ENCODE data around the gene TRAK1. TPM values are rescaled to one million over a fixed set of nuclear protein-coding genes. Genes with fewer than 3 reads are reported as not detected.

Gene TRAK1
- polyA plus RNA-seq, 1 donor (not counting 4 experiments of a cell fraction or from before 2014, with no cell fraction given) = 58.2 TPM

DNA sequence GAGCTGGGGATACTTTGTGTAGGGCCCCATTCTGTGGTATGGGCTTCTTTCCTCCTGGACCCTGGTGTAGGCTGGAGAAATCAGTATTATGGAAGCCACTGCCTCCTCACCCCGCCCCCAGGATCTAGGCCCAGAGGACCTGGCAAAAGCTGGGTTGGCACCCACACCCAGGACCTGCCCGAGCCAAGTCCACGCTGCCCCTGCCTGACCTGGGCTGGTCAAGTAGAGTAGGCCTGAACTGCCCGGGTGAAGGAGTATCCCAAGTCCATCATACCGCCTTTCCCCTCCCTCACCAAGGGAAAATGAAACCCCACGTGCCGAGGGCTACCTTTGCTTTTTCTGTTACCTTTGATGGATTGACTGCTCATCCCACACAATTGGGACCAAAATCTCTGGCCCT lies 37.7 kb upstream of the TRAK1 start:
- FAIRE-seq (no peak), DNase-seq (ENCODE audit: low read depth, low spot score) (no peak)
- Histone ChIP-seq H3K9ac (ENCODE audit: control insufficient read depth, extremely low read depth, insufficient read depth, low read length) (no peak overlapping the region), H3K9me3 (ENCODE audit: control insufficient read depth, low read depth, low read length) (no peaks in the 10 kb centered on the region), H3K36me3 (ENCODE audit: control insufficient read depth in 2 of 2, extremely low read depth in 1 of 2, insufficient read depth in 2 of 2, low read length in 2 of 2) (no peaks in the 10 kb centered on the region), H3K4me2 (ENCODE audit: control insufficient read depth, extremely low read depth, insufficient read depth, low read depth, low read length) (no peak overlapping the region), H3K9me1 (ENCODE audit: control insufficient read depth, extremely low read depth, insufficient read depth, low read length) (no peaks in the 10 kb centered on the region), H3K27ac (ENCODE audit: control insufficient read depth, insufficient read depth, low read length) (no peak overlapping the region), H4K20me1 (ENCODE audit: control insufficient read depth, extremely low read depth, insufficient read depth, low read length) (no peaks in the 10 kb centered on the region), H3K27me3 (ENCODE audit: control insufficient read depth, extremely low read depth, insufficient read depth, low read length) (no peaks in the 10 kb centered on the region), H3K4me3 (ENCODE audit: control insufficient read depth in 2 of 3, extremely low read depth in 1 of 3, insufficient read depth in 2 of 3, low read depth in 1 of 3, low read length in 3 of 3) (no peak overlapping the region), H3K79me2 (ENCODE audit: control insufficient read depth, insufficient read depth, low read length) (peaks cover 66% of the 10 kb centered on the region), H3K4me1 (ENCODE audit: control insufficient read depth, extremely low read depth, insufficient read depth, low read length) (peaks cover 35% of the 10 kb centered on the region), H2AFZ (ENCODE audit: control insufficient read depth, low read length) (no peak overlapping the region)
- dilution Hi-C loops (cut with MboI; ENCODE audit: extremely low pct_ligation_motif_present, low sequenced_read_pairs) = no loop called here
- TF ChIP-seq EZH2 (IDR thresholded peaks at IDR 0.05; ENCODE audit: low read length) = no peak
- TF ChIP-seq, protein P1, sequence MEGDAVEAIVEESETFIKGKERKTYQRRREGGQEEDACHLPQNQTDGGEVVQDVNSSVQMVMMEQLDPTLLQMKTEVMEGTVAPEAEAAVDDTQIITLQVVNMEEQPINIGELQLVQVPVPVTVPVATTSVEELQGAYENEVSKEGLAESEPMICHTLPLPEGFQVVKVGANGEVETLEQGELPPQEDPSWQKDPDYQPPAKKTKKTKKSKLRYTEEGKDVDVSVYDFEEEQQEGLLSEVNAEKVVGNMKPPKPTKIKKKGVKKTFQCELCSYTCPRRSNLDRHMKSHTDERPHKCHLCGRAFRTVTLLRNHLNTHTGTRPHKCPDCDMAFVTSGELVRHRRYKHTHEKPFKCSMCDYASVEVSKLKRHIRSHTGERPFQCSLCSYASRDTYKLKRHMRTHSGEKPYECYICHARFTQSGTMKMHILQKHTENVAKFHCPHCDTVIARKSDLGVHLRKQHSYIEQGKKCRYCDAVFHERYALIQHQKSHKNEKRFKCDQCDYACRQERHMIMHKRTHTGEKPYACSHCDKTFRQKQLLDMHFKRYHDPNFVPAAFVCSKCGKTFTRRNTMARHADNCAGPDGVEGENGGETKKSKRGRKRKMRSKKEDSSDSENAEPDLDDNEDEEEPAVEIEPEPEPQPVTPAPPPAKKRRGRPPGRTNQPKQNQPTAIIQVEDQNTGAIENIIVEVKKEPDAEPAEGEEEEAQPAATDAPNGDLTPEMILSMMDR (optimal IDR thresholded peaks at IDR 0.05 in 1 of 3, IDR thresholded peaks at IDR 0.05 in 1 of 3, conservative IDR thresholded peaks at IDR 0.05 in 1 of 3; ENCODE audit: extremely low read depth in 1 of 3, insufficient read depth in 2 of 3, low read length in 3 of 3) = no peak

DNA sequence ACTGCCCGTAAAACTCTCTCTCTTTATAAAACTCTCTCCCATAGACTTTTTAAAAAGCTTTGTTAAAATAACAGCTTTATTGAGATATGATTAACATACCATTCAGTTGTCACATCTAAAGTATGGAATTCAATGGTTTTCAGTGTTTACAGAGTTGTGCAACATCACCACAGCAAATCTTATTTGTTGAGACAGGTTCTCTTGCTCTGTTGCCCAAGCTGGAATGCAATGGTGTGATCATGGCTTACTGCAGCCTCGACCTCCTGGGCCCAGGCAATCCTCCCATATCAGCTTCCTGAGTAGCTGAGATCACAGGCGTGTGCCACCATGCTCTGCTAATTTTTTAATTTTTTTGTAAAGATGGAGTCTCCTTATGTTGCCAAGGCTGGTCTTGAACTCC lies 35.9 kb upstream of the TRAK1 start:
- Histone ChIP-seq H3K9me3 (ENCODE audit: control insufficient read depth, low read depth, low read length) (no peaks in the 10 kb centered on the region), H4K20me1 (ENCODE audit: control insufficient read depth, extremely low read depth, insufficient read depth, low read length) (no peaks in the 10 kb centered on the region), H3K27ac (ENCODE audit: control insufficient read depth, insufficient read depth, low read length) (peak overlapping the region; percentile 75), H3K9ac (ENCODE audit: control insufficient read depth, extremely low read depth, insufficient read depth, low read length) (peak overlapping the region; percentile 48), H3K27me3 (ENCODE audit: control insufficient read depth, extremely low read depth, insufficient read depth, low read length) (no peaks in the 10 kb centered on the region), H3K4me1 (ENCODE audit: control insufficient read depth, extremely low read depth, insufficient read depth, low read length) (peaks cover 38% of the 10 kb centered on the region), H3K4me2 (ENCODE audit: control insufficient read depth, extremely low read depth, insufficient read depth, low read depth, low read length) (peak overlapping the region; percentile 54), H3K79me2 (ENCODE audit: control insufficient read depth, insufficient read depth, low read length) (peaks cover 59% of the 10 kb centered on the region), H3K36me3 (ENCODE audit: control insufficient read depth in 2 of 2, extremely low read depth in 1 of 2, insufficient read depth in 2 of 2, low read length in 2 of 2) (no peaks in the 10 kb centered on the region), H2AFZ (ENCODE audit: control insufficient read depth, low read length) (no peak overlapping the region), H3K4me3 (ENCODE audit: control insufficient read depth in 2 of 3, extremely low read depth in 1 of 3, insufficient read depth in 2 of 3, low read depth in 1 of 3, low read length in 3 of 3) (no peak overlapping the region), H3K9me1 (ENCODE audit: control insufficient read depth, extremely low read depth, insufficient read depth, low read length) (no peaks in the 10 kb centered on the region)
- DNase-seq (ENCODE audit: low read depth, low spot score) (peak; percentile 84), FAIRE-seq (peak; percentile 97)
- dilution Hi-C loops (cut with MboI; ENCODE audit: extremely low pct_ligation_motif_present, low sequenced_read_pairs) = no loop called here
- TF ChIP-seq, protein P1 (optimal IDR thresholded peaks at IDR 0.05 in 1 of 3, IDR thresholded peaks at IDR 0.05 in 1 of 3, conservative IDR thresholded peaks at IDR 0.05 in 1 of 3; ENCODE audit: extremely low read depth in 1 of 3, insufficient read depth in 2 of 3, low read length in 3 of 3) = no peak
